ENCODE measurements around the gene KLK11.

The KLK11 gene, protein sequence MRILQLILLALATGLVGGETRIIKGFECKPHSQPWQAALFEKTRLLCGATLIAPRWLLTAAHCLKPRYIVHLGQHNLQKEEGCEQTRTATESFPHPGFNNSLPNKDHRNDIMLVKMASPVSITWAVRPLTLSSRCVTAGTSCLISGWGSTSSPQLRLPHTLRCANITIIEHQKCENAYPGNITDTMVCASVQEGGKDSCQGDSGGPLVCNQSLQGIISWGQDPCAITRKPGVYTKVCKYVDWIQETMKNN

GRCh38 chr19:51026554-51026831 lies at the start of gene KLK11:
KLK11 (minus strand) TSS chr19:51026616; CDS start chr19:51025631, 985 bp downstream.
- no peak for DNase-seq

DNA sequence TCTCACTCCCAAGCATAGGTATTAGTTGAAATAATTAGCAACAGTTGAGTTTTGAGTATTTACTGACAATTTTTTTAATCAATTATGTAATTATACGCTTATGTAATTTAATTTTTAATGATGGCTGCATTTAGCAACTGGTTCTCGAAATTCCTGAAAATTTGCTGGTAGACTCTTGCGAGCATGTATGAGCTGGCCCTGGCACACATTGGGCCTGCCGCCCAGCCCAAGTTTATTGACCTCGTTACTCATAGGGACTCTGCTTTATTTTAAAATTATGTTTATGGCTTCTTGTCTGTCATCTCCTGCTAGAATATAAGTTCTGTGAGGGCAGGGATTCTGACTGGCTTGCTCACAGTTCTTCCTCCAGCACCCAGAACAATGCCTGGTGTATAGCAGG lies 49.6 kb upstream of the KLK11 start:
- DNase-seq, result no peak

GRCh38 chr19:51071095-51071405 lies 44.6 kb upstream of the KLK11 start:
- DNase-seq, result no peak

DNA sequence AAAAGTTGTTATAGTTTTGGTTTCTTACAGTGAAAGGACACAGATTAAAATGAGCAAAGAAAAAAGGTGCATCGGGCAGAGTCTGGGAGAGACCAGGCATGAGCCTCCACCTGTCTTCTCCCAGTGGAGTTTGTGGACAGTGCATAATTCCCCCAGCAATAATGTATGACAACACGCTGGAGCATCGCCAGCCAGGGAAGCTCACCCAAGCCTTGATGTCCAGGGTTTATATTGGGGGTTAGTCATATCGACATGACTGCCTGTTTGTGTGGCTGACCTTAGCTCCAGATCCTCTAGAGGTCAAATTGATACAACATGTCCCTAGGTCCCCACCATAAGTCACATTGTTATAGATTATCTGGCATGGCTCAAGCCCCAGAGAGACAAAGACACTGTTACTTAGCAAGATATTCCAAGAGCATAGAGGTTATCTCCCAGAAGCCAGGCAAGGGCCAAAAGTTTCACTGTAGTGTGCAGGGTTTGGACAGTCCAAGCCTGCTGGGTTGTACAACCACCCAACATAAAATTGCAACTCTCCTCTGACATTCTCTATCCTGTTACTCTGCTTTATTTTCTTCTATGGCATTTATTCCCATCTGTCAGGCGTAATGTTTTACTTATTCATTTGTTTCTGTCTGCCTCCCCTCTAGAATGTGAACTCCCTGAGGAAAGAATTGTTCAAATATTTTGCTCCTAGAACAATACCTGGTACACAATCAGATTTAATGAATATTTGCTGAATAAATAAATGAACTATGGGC lies 44.1 kb upstream of the KLK11 start:
- no peak for DNase-seq

DNA sequence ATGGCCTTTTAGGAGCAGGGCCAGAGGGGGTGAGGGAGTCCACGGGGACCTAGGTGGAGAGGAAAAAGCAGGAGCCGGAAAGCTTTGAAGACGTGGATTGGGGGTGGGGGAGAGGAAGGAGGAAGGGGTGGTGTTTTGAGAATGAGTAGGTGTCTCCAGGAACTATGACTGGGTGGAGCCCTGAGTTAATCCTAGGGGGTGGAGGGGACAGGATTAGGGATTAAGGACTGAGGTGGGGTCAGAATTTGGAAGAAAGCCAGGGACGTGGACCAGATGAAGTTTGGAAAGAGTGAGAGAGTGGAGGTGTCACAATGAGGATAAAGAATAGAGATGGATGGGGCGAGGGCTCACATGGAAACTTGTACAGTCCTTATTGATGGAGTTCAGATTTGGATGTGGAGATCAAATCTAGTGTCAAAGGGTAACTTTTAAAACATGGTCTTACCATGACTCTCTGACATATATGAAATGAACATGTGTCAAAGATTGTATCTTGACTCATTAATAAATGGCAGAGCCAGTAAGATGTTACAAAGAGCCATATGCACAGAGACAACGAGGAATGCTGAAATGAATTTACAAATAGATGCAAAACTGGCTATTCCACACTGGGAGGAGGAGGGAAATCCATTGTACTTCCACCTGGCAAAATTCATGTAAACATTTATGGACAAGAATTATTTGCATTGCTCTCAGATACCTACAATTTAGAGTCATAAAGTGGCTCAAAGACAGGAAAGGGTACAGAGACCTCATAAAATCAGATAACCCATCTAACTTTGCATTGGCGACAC lies 40.2 kb upstream of the KLK11 start:
- no peak for DNase-seq

- DNase-seq, result no peak
Observed at GRCh38 chr19:51065221-51065960, 39.0 kb upstream of the KLK11 start.

- no peak for DNase-seq
Observed at GRCh38 chr19:51064534-51065220, 38.3 kb upstream of the KLK11 start, which contains the start of gene KLK13. KLK13 (minus strand) TSS chr19:51065092; CDS start chr19:51065067, 25 bp downstream.

DNA sequence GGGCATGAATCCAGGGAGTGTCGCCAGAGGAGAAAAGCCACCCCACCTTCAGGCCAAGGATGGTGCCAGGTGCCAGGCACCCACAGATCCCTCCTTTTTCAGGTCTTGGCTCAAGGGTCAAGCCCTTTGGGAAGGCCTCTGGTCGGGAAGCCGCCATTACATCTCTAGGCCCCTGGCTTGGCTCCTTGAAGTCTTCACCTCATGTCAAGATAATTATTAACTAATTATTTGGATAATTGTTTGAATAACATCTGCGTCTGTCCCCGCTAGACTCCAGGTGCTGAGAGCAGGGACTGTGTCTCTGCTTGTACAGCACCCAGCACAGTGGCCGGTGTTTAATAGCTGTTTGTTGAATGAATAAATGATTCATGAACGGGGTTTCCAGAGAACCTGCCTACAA lies 37.2 kb upstream of the KLK11 start:
- no peak for DNase-seq

GRCh38 chr19:51060973-51061372 lies 34.6 kb upstream of the KLK11 start:
- no peak for DNase-seq

- DNase-seq, result no peak
Observed at GRCh38 chr19:51060336-51060735, 33.9 kb upstream of the KLK11 start.

DNA sequence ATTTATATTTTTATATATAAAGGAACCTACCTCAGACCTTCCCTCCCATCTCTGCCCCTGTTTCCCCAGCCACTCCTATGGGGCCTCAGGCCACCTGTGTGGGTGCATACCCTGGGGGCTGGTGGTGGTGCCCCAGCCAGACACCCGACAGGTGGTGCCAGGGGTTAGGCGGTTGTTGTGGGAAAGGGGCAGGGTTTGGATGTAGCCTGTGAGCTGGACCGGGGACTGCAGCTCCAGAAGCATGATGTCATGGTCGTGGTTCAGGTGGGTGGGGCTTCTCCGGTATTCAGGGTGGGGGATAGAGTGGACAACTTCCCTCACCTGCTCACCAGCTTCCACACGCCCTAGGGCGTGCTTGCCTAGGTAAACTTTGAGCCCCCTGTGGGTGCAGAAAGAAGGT lies 33.3 kb upstream of the KLK11 start:
- no peak for DNase-seq

GRCh38 chr19:51055866-51056265 lies 29.4 kb upstream of the KLK11 start:
- DNase-seq, result no peak

DNA sequence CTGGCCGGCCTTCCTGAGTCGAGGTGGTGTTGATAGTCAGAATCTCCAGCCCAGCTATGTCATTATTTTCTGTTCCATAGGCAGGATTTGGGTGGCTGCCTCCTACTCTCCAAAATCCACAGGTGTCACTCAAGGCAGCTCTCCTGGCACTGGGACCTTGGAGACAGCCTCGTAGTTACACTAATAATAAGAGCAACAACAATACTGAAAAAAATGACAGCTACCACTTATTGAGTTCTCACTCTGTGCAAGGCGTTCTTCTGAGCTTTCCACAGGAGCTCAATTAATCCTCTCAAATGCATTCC lies 20.6 kb upstream of the KLK11 start:
- no peak for DNase-seq

GRCh38 chr19:51044327-51044726 lies 17.9 kb upstream of the KLK11 start:
- no peak for DNase-seq

DNA sequence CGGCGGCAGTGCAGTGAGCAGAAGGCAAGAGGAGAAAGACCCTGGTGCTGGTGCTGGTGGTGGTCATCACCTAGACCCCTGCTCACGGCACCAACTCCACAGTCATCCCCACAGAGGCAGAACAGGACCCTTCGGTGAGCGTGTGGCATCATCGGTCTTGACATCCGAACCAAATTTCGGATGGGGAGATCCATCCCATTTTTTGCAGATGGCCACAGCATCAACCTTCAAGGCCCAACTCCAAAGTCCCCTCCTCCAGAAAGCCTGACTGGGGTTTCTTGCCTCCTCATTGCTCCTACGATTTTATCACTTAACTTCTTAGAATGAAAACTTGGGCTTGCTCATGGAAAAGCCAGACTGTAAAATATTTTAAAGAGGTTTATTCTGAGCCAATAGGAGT lies 17.1 kb upstream of the KLK11 start:
- DNase-seq, result no peak

DNA sequence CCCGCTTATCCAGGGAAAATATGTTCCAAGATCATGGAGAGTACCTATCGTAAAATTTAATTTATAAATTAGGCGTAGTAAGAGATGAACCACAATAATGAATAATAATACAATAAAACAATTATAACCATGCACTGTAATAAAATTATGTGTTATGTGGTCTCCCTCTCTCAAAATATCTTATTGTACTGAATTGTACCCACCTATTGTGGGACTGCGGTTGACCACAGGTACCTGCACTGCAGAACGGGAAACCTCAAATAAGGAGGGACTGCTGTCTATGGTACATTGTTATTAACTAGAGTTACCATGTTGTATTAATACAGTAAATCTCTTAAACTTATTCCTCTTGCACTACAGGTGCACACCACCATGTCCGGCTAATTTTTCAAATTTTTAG lies 13.7 kb upstream of the KLK11 start:
- no peak for DNase-seq

DNA sequence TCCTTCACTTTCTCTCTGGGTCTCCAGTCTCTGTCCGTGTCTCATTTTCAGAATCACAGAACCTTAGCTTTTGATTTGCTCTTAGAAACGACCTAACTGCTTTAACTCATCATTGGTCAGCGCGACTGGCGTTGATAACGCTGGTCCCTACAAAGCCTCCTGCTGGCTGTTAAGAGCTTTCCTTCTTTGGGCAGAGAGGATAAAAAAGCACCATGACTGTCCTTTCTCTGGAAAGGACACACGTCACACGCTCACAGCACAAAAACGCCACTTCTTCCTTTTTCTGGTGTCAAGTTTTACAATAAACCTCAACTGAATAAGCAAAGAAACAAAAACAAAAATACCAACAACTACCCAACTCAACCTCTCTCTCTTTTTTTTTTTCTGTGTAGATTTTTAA lies 10.1 kb upstream of the KLK11 start:
- no peak for DNase-seq

GRCh38 chr19:51034704-51035103 lies 8.3 kb upstream of the KLK11 start, which contains the start of gene KLK12:
KLK12 (minus strand) TSS chr19:51035002; CDS start chr19:51034621, 381 bp downstream.
- no peak for DNase-seq

DNA sequence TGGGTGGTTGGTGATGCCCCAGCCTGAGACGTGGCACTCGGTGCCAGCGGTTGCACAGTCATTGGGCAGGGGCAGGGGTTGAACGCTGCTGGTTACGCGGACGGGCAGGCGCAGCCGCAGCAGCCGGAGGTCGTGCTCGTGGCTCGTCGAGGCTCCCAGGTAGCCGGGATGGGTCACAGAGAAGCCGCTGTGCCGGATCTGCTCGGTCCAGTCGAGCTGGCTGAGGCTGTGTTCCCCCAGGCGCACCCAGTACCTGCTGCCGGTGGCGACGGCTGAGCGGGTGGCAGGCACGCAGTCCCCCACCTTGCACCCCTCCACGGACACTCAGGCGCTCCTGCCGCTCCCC lies 5.4 kb upstream of the KLK11 start:
- no peak for DNase-seq

DNA sequence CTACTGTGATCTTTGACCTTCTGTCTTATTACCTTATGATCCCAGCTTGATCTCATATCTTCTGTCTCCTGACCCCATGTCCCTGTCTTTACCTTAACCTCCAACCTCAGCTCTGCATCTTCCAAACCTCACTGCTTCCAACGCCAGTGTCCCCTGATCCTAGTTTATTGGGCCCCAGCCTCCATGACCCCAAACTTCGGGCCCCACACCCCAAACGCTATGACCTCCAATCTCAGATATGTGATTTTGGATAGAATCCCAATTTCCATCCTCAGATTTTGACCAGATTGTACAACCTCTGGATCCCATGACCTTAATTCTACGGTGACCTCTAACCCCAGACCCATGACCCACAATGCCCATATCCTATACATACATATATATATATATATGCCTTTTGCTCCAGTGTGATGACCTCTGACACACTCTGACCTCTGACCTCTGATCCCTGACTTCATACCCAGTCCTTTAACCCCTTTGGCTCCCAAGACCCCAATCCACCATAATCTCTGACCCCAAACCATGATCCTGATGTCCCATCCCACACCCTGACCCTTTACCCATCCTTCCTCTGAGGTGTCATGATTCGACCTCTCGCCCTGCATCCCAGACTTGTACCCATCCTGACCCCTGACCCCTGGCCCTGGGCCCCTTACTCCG lies 4.9 kb upstream of the KLK11 start:
- DNase-seq, result no peak

GRCh38 chr19:51030631-51031030 lies 4.2 kb upstream of the KLK11 start:
- no peak for DNase-seq

GRCh38 chr19:51029718-51030117 lies 3.3 kb upstream of the KLK11 start:
- DNase-seq, result no peak

DNA sequence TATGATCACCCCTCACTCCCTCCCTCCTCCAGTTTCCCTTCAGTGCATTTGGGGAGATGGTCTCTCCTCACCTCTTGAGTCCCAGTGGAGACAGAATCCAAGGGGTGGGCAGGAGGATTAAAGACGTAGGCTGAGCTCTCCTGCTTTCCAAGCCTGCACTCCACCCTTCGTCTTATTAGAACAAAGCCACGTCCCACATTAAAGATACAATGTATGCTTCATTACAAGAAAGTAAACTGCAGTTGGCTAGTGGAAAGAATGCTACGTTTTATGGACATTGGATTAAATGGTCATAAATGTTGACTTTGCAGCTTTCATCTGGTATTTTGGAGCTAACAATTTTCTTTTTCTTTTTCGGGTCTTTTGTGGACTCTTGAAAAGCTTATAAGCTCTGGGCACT lies 1.5 kb upstream of the KLK11 start:
- DNase-seq, result no peak
